M059J (cell line): ENCODE results near the gene SLC22A23. TPM values are rescaled to one million over a fixed set of nuclear protein-coding genes. Genes with fewer than 3 reads are reported as not detected.

ENCODE experiments used
- DNase-seq: peaks from one replicate; pipeline ENCODE4 v3.0.0-alpha.2; 2012; ENCODE audit warnings: low read depth
- total RNA-seq: library from RNA; depleted of rRNA; stranded (reverse); fragments of >200 nt; shearing (Covaris generic); gene quantifications from 2 replicates; pipeline ENCODE4 v1.2.3, GENCODE V29; 2014

Gene SLC22A23
- total RNA-seq, 1 experiment from 2014 or later: 0.64 TPM

- DNase-seq: no peak
These were observed 119.9 kb downstream of the SLC22A23 start for GRCh38 chr6:3336859-3337515.

DNA sequence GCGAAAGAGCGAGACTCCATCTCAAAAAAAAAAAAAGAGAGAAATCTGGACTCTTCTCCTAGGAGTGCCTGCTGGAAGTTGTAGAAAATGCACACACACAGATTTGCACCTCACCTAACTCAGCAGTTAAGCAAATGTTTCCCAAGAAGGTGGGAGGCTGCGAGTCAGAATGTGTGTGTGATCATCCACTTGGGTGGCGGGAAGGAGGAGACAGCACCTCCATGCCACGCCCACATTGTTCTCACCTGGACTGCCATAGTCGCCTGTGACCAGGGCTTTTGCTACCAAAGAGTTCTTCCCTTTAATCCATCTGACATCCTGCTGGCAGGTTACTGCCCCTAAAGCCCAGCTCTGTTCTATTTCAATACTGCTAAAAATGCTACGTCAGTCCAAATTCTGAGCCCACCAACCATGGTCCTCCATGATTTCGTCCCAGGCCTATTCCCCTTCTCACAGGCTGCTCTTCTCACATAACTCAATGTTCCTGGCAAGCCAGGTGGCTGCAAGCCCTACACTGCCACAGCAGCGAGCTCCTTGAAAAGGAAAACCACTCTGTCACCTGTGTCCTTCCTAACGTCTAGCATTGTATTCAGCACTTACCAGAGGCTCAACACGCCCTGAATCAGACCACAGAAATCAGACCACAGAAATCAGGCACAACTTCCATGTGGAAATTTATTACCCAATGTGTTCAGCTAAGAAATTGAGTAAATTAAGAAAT lies 120.6 kb downstream of the SLC22A23 start:
- DNase-seq: no peak

- no peak for DNase-seq
These were observed 121.7 kb downstream of the SLC22A23 start for GRCh38 chr6:3335169-3335568.

- DNase-seq: no peak
These were observed 122.3 kb downstream of the SLC22A23 start for GRCh38 chr6:3334555-3334954.

- no peak for DNase-seq
These were observed 123.6 kb downstream of the SLC22A23 start for GRCh38 chr6:3333263-3333662.

DNA sequence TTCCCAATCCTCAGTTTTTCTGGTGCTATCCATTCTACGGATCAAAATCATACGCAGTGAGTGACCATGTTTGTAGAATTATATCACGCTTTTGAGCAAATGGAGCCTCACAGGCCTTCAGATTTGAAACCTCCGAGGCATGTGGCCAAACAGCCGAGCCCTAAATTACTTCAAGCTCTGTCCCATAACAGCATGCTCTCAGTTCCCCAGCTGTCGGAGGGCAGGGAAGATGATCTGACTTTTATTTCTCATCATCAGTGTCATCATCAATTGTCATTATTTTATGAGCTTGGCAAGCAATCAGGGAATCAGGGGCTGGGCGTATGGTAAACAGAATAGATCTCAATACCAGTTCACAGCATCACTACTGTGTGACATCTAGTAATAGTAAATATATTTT lies 124.9 kb downstream of the SLC22A23 start:
- DNase-seq: no peak

GRCh38 chr6:3331494-3331893 lies 125.4 kb downstream of the SLC22A23 start:
- DNase-seq: no peak

DNA sequence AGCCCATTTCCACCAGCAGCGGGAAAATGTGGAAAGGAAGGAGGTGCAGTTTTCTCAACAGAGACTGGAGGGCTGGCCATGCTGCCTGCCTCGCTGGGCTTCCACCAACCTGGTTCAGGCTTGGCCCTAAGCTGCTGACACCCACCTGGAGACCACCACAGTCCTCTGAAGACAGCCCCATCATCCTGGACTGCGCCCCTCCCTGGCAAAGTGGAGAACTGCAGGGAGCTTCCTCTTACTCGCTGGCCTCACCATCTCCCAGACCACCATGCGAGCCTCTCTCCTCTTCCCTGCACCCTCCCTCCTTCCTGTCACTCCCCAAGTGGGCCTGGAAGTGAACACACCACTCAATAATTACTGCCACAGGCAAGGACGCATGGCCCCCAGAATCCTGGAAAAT lies 126.7 kb downstream of the SLC22A23 start:
- DNase-seq: no peak

- no peak for DNase-seq
These were observed 127.3 kb downstream of the SLC22A23 start for GRCh38 chr6:3329393-3330051.

GRCh38 chr6:3328796-3329195 lies 128.1 kb downstream of the SLC22A23 start:
- DNase-seq: no peak

DNA sequence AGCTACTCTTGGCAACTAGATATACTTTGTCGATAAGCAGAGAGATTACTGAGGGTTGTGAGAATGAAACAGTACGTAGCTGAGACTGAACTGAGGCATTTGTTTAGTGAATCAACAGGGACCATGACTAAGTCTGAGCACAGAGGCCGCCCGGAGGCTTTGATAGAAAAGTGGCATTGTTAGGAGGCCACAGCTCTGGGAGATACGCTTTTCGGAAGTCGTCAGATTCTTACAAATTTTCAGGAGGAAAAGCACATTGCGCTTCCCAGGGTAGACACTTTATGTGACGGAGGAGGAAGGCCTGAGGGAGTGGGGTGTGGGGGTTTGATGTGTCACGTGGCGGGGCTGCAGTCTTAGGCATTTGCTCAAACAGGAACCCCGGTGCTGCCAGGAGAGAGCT lies 128.7 kb downstream of the SLC22A23 start:
- peak; percentile 27 for DNase-seq

DNA sequence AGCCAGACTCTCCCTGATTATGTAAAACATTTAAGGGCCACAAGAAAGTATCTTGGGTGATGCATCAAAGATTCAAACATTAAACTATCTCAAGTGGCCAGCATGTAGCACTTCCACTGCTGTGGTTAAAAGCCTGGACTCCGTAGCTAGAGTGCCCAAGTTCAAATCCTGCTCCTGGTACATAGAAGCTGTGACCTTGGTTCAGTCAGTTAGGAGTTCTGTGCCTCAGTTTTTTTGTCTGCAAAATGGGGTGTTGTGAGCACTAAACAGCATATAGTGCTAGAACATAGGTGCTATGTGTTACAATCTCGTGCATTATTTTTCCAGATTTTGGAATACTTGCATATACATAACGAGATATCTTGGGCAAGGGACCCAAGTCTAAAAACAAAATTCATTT lies 129.4 kb downstream of the SLC22A23 start:
- DNase-seq: no peak

DNA sequence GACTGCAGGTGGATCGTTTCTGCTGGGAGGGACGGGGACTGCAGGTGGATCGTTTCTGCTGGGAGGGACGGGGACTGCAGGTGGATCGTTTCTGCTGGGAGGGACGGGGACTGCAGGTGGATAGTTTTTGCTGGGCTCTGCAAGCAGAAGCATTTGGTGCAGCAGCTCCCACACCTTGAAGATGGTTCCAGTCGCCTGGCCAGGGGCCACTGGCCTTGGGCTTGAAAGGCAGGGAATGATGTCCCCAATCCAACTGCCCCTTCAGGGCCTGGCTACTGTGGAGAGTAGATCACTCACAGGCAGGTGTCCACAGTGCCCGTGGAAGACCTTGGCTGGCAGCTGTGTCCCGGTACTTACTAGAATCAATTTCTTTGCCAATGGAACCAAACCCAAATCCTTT lies 129.9 kb downstream of the SLC22A23 start:
- DNase-seq: no peak

- no peak for DNase-seq
These were observed 130.5 kb downstream of the SLC22A23 start for GRCh38 chr6:3326184-3326971.

DNA sequence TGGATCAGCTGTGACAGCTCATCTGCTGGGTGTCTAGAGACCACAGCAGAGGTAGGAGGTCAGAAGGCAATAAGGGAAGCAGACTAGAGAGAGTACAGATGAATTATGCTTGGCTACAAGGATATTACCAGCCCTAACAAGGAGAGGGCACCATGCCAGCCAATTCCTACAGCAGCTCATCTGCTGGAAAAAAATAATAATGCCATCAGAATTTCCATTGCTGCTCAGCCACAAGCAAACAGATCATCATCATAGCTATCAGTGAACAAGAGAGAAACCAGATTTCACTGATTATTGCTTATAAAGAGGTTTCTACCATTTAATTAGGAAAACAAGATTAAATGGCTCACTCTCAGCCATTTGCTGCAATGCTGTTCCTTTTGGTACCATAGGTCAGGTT lies 131.6 kb downstream of the SLC22A23 start:
- peak; percentile 62 for DNase-seq

- peak; percentile 91 for DNase-seq
These were observed 132.4 kb downstream of the SLC22A23 start for GRCh38 chr6:3324262-3324942.

- no peak for DNase-seq
These were observed 133.1 kb downstream of the SLC22A23 start for GRCh38 chr6:3323696-3324261.

DNA sequence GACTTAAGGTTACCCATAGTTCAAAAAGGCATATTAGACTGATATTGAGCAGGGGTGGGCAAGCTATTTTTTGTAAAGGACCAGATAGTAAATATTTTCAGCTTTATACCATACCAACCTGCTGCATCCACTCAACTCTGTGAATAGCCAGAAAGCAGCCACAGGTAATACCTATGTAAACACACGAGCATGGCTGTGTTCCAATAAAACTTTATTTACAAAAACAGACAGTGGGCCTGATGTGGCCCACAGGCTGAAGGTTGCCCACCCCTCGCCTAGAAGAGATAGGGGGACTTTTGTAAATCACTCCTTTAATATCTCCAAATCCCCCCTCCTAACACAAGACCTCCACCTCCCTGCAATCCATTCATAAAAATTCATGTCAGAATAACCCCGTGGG lies 133.7 kb downstream of the SLC22A23 start:
- DNase-seq: no peak

DNA sequence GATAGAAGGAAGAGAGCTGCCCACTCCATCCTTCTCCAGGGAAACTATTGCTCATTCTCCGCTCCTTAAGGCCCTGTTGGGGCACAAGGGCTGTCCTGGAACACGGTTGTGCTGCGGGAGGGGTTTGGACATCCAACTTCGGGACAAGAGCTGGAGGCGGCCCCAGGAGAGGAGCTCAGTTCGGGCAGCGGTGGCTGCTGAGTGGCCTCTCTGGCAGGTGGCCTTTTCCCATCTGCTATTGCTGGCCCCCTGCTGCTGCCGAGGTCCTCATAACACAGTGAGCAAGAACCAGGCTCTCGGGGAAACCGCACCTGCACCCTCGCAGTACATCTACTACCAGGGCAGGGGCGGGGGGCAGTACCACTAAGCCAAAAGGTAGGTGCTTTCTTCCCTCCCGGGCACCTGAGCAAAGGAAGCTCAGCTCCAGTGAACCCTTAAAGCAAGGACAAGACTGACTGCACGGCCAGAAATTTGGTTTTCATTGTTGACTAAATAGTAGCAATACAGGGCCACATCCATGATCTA lies 134.4 kb downstream of the SLC22A23 start:
- no peak for DNase-seq

DNA sequence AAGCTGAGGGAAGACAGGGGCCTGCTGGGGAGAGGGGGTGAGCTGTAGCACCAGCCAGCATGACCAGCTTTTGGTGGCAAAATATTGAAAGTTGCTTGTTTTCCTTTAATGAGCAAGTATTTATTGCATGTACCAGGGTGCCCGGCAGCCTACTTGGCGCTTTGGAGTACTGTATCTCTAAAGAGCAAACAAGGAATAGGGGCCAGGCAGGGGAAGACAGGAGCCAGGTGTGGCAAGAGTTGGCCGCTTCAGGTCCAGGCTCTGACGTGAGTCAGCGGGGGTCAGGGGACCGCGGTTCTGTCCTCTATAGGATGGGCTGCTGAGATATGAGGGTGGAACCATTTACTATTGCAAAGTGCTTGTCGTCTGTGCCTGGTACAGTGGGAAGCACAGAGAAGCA lies 135.0 kb downstream of the SLC22A23 start:
- no peak for DNase-seq

GRCh38 chr6:3321042-3321441 lies 135.8 kb downstream of the SLC22A23 start:
- DNase-seq: no peak
